Astrocyte of the cerebellum (primary cell): ENCODE results near the gene SORCS2.

Experiments
- DNase-seq: peaks from one replicate; pipeline ENCODE4 v3.0.0-alpha.2; 2011; ENCODE audit warnings: low read depth
- H3K4me3 ChIP-seq: 2 replicates; pipeline ENCODE4 v1.5.1; 2011; ENCODE audit warnings: mild to moderate bottlenecking, low read depth, low read length, moderate library complexity
- in situ Hi-C: cut with HindIII; loops from 2 replicates; pipeline ENCODE4 v1.10.0; 2017; ENCODE audit warnings: low sequenced_read_pairs
- TF ChIP-seq, protein P1 (sequence below): IDR thresholded peaks from 2 replicates; pipeline ENCODE4 v1.5.1; 2012; ENCODE audit warnings: low read length, low read depth, moderate library complexity, mild to moderate bottlenecking; ENCODE audit errors: missing control alignments

SORCS2 gene

DNA sequence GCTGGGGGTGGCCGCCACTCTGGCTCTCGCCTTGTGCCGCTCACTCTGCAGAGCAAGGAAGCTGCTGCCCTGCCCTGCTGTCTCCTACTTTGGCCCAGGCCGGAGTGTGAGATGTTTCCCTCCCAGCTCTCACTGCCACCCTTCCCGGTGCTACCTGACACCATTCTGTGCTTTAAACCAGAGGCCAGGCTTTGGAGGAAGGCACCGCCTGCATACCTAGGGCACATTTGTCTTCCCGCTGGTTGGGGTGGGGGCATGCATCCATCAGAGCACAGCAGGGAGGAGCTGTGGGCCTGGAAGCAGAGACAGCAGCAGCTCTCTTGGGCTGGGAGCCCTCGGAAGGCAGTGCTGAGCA is 339.3 kb downstream of the SORCS2 start:
- no peak overlapping the region for H3K4me3 ChIP-seq
- no peak for DNase-seq
- in situ Hi-C loops = no loop called here
- TF ChIP-seq, protein P1, sequence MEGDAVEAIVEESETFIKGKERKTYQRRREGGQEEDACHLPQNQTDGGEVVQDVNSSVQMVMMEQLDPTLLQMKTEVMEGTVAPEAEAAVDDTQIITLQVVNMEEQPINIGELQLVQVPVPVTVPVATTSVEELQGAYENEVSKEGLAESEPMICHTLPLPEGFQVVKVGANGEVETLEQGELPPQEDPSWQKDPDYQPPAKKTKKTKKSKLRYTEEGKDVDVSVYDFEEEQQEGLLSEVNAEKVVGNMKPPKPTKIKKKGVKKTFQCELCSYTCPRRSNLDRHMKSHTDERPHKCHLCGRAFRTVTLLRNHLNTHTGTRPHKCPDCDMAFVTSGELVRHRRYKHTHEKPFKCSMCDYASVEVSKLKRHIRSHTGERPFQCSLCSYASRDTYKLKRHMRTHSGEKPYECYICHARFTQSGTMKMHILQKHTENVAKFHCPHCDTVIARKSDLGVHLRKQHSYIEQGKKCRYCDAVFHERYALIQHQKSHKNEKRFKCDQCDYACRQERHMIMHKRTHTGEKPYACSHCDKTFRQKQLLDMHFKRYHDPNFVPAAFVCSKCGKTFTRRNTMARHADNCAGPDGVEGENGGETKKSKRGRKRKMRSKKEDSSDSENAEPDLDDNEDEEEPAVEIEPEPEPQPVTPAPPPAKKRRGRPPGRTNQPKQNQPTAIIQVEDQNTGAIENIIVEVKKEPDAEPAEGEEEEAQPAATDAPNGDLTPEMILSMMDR = no peak

DNA sequence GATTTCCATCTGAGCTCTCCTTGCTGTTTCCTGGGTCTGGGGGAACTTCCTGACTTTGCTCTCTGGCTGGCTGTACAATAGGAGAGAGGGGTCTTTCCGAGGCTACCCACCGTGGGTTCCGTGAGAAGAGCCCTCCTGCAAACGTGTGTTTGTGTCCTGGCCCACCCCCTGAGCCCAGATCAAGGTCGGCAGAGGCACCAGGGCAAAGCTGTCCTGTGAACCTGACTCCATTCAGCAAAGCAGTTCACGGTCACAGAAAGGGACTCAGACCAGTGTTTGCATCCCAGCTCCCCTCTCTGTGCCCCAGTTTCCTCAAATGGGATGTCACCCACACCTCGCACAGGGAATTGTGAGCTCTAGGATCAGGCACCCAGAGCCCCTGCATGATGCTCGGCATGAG is 339.7 kb downstream of the SORCS2 start:
- no peak for DNase-seq
- TF ChIP-seq, protein P1 = no peak
- in situ Hi-C loops = no loop called here
- no peak overlapping the region for H3K4me3 ChIP-seq

DNA sequence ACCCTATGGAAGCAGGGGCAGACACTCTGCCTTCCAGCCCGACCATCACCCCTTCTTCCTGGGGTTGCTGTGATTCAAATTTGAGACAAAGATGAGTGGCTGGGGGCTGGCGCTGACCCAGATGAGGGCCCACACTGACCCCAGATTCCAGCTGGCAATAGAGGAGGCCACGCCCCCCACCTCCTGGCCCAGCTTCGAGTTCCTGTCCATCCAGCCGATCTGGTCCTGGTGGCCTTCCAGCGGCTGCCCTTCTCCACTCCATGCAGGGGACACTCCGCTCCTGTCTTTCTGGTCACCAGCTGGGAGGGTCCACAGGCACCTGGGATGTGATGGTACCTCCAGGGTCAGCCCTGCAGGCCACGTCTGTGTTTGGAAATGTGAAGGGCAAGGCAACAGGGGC is 340.9 kb downstream of the SORCS2 start:
- TF ChIP-seq, protein P1 = no peak
- H3K4me3 ChIP-seq = no peak overlapping the region
- no peak for DNase-seq
- in situ Hi-C loops = no loop called here

DNA sequence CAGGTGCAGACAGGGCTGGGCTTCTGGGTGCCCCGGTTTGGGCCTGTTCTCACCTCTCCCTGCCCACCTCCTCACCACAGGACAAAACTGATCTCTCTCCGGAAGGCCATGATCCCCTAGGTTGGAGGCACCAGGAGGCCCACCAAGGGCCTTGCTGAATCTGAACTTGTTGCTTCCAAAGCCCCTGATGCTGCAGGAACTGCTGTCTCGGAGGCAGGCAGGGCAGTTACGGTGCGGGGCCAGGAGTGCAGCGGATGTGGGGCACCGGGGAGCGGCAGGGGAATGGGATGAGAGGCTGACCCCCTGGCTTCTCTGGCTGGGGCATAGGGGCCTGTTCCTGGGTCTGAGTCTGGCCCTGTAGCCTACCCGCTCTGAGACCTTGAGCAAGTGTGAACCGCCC is 342.8 kb downstream of the SORCS2 start:
- no peak for DNase-seq
- in situ Hi-C loops = no loop called here
- no peak overlapping the region for H3K4me3 ChIP-seq
- TF ChIP-seq, protein P1 = no peak

DNA sequence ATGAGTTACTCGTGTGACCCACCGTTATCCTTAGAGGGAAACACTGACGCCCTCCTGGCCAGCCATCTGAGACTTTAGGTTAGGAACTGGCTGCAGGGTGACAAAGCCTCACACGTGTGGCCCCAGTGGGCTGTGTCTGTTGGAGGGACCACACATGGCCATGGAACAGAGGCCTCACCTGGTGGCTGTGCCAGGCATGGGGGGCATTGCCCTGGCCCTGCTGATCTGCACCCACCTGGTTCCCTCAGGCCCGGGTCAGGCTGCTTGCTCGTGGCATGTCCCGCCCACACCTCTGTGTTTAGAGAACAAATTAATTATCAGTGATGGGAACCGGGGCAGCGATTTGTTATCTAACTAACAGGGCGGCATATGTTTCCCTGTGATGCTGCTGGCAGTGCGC is 343.3 kb downstream of the SORCS2 start:
- DNase-seq = no peak
- H3K4me3 ChIP-seq = no peak overlapping the region
- in situ Hi-C loops = no loop called here
- TF ChIP-seq, protein P1 = no peak

DNA sequence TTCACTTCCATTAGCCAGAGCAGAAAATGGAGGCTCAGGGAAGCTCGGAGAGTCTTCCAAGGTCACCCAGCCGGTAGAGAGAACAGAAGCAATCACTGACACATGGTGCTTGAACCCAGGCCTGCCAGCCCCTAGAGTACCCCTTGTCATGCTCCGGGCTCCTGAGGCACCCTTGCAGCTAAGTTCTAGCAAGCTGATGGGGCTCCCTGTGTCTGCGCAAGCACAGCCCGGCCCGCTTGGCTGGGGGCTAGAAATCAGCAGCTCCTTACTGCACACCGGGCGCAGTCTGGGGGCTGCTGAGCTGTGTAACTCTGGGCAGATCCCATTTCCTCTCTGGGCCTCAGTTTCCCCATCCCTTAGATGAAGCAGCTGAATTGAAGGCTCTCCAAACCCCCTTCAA is 344.5 kb downstream of the SORCS2 start:
- no peak for DNase-seq
- in situ Hi-C loops = no loop called here
- TF ChIP-seq, protein P1 = no peak
- no peak overlapping the region for H3K4me3 ChIP-seq

DNA sequence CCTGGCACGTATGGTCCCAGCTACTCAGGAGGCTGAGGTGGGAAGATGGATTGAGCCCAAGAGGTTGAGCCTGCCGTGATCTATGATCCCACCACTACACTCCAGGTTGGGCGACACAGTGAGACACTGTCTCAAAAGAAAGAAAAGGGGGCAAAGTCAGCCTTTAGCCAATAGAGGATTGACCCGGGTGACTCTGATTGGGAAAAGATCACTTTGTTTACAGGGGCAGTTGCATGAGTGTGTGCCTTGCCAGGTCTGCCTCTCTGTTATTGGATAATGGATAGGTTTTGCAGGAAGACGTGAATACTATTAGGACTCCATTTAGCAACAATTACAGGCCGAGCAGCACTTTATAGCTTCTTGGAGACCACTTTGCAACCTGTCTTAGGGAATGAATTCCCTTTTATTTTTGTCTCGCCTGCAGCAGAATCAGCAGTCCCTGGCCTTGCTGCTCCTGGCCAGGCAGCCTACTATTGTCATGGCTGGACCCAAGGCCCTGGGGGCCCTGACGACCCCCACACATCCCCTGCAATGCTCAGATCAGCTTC is 345.6 kb downstream of the SORCS2 start:
- H3K4me3 ChIP-seq = no peak overlapping the region
- TF ChIP-seq, protein P1 = no peak
- in situ Hi-C loops = no loop called here
- no peak for DNase-seq
